WTC11 (cell line): ENCODE data around the gene AP1S1. TPM values are rescaled to one million over a fixed set of nuclear protein-coding genes. Genes with fewer than 3 reads are reported as not detected.

ENCODE experiments used
- ATAC-seq: fragments of 200-7000 bp; cut with Tn5 transposase; 2 replicates; pipeline ENCODE4 v1.10.0; 2021; ENCODE audit warnings: mild to moderate bottlenecking, moderate library complexity
- CTCF ChIA-PET: fragments of 300-600 bp; sonication (Branson Sonifier 250); formaldehyde crosslinking; loops from one replicate; lab custom pipeline; 2021; ENCODE audit warnings: antibody characterized with exemption; lab: Charles Lee
- POLR2A ChIA-PET: fragments of 350-600 bp; sonication (Branson Sonifier 250); formaldehyde crosslinking; loops from one replicate; lab custom pipeline; 2021; ENCODE audit warnings: antibody characterized with exemption; lab: Charles Lee
- DNase-seq: peaks from one replicate; pipeline ENCODE4 v3.0.0; 2021; ENCODE audit warnings: low spot score
- H3K27ac Mint-ChIP-seq: 2 replicates; pipeline ENCODE4 v1.8.0; 2021; ENCODE audit warnings: mixed read lengths
- H3K27me3 Mint-ChIP-seq: 2 replicates; pipeline ENCODE4 v1.8.0; 2021; ENCODE audit warnings: low read depth, mild to moderate bottlenecking, moderate library complexity, mixed read lengths
- H3K36me3 Mint-ChIP-seq: 2 replicates; pipeline ENCODE4 v1.8.0; 2021; ENCODE audit warnings: mixed read lengths
- H3K4me1 Mint-ChIP-seq: 2 replicates; pipeline ENCODE4 v1.8.0; 2022; ENCODE audit warnings: mixed read lengths
- H3K4me3 Mint-ChIP-seq: 2 replicates; pipeline ENCODE4 v1.8.0; 2021; ENCODE audit warnings: mild to moderate bottlenecking, moderate library complexity, mixed read lengths
- H3K9me3 Mint-ChIP-seq: 2 replicates; pipeline ENCODE4 v1.8.0; 2021; ENCODE audit warnings: mixed read lengths
- CBFB ChIP-seq: sonication (generic); formaldehyde crosslinking; IDR thresholded peaks from 2 replicates; pipeline ENCODE4 v1.8.1; 2022; ENCODE audit warnings: mild to moderate bottlenecking, low read depth, missing genetic modification reagents
- EMX1 ChIP-seq: fragments of 250-450 bp; sonication (Bioruptor Pico); IDR thresholded peaks from 2 replicates; pipeline ENCODE4 v1.8.0; 2021; ENCODE audit warnings: mild to moderate bottlenecking
- FOXJ3 ChIP-seq: sonication (generic); formaldehyde crosslinking; IDR thresholded peaks from 2 replicates; pipeline ENCODE4 v1.9.0; 2021; ENCODE audit warnings: missing genetic modification reagents, mild to moderate bottlenecking, borderline replicate concordance
- MYBL2 ChIP-seq: sonication (generic); formaldehyde crosslinking; IDR thresholded peaks from 2 replicates; pipeline ENCODE4 v1.8.1; 2023; ENCODE audit warnings: mild to moderate bottlenecking, moderate library complexity, missing genetic modification reagents
- PRRX2 ChIP-seq: fragments of 250-450 bp; sonication (Bioruptor Pico); IDR thresholded peaks from 2 replicates; pipeline ENCODE4 v1.8.0; 2021; ENCODE audit warnings: mild to moderate bottlenecking
- SMAD3 ChIP-seq: sonication (generic); formaldehyde crosslinking; IDR thresholded peaks from 2 replicates; pipeline ENCODE4 v1.8.0; 2022; ENCODE audit warnings: missing genetic modification reagents, mild to moderate bottlenecking, borderline replicate concordance
- SP1 ChIP-seq: sonication (generic); formaldehyde crosslinking; conservative IDR thresholded peaks from 2 replicates; pipeline ENCODE4 v1.8.1; 2022; ENCODE audit warnings: missing genetic modification reagents
- USF1 ChIP-seq: sonication (generic); formaldehyde crosslinking; IDR thresholded peaks from 2 replicates; pipeline ENCODE4 v1.8.0; 2022; ENCODE audit warnings: mild to moderate bottlenecking, missing genetic modification reagents
- ZNF219 ChIP-seq: sonication (generic); formaldehyde crosslinking; IDR thresholded peaks from 2 replicates; pipeline ENCODE4 v1.8.0; 2023; ENCODE audit warnings: missing genetic modification reagents, mild to moderate bottlenecking, borderline replicate concordance
- ZNF263 ChIP-seq: sonication (generic); formaldehyde crosslinking; IDR thresholded peaks from 2 replicates; pipeline ENCODE4 v1.8.1; 2022; ENCODE audit warnings: low read depth, mild to moderate bottlenecking, moderate library complexity, missing genetic modification reagents
- ZNF396 ChIP-seq: fragments of 250-450 bp; sonication (Bioruptor Pico); IDR thresholded peaks from 2 replicates; pipeline ENCODE4 v1.8.0; 2021; ENCODE audit warnings: mild to moderate bottlenecking, moderate library complexity, borderline replicate concordance
- ZNF423 ChIP-seq: fragments of 250-450 bp; sonication (Bioruptor Pico); IDR thresholded peaks from 2 replicates; pipeline ENCODE4 v2.1.2; 2022; ENCODE audit warnings: mild to moderate bottlenecking, moderate library complexity
- ZNF512 ChIP-seq: sonication (generic); formaldehyde crosslinking; IDR thresholded peaks from 2 replicates; pipeline ENCODE4 v1.8.1; 2022; ENCODE audit warnings: missing genetic modification reagents, borderline replicate concordance
- total RNA-seq: library from RNA; stranded (reverse); gene quantifications from 3 replicates; pipeline ENCODE4 v1.2.3, GENCODE V29; 2021
- TF ChIP-seq, protein P1 (sequence below): fragments of 250-450 bp; sonication (Bioruptor Pico); conservative IDR thresholded peaks from 2 replicates; pipeline ENCODE4 v1.9.0; 2021; ENCODE audit warnings: mild to moderate bottlenecking
- TF ChIP-seq, protein P2 (sequence below): sonication (generic); formaldehyde crosslinking; IDR thresholded peaks from 2 replicates; pipeline ENCODE4 v1.8.0; 2022; ENCODE audit warnings: mild to moderate bottlenecking, missing genetic modification reagents
- TF ChIP-seq, protein P3 (sequence below): sonication (generic); formaldehyde crosslinking; IDR thresholded peaks from 2 replicates; pipeline ENCODE4 v1.8.1; 2023; ENCODE audit warnings: mild to moderate bottlenecking, missing genetic modification reagents, moderate library complexity
- TF ChIP-seq, protein P4 (sequence below): sonication (generic); formaldehyde crosslinking; IDR thresholded peaks from 2 replicates; pipeline ENCODE4 v1.8.0; 2022; ENCODE audit warnings: mild to moderate bottlenecking, missing genetic modification reagents
- TF ChIP-seq, protein P5 (sequence below): sonication (generic); formaldehyde crosslinking; IDR thresholded peaks from 2 replicates; pipeline ENCODE4 v1.8.1; 2022; ENCODE audit warnings: low read depth, missing genetic modification reagents, borderline replicate concordance

The AP1S1 gene
- total RNA-seq, 1 experiment from 2014 or later, result 60.7 TPM

GRCh38 chr7:101153969-101154692 lies at the start of gene AP1S1 (continued):
- TF ChIP-seq, protein P1, sequence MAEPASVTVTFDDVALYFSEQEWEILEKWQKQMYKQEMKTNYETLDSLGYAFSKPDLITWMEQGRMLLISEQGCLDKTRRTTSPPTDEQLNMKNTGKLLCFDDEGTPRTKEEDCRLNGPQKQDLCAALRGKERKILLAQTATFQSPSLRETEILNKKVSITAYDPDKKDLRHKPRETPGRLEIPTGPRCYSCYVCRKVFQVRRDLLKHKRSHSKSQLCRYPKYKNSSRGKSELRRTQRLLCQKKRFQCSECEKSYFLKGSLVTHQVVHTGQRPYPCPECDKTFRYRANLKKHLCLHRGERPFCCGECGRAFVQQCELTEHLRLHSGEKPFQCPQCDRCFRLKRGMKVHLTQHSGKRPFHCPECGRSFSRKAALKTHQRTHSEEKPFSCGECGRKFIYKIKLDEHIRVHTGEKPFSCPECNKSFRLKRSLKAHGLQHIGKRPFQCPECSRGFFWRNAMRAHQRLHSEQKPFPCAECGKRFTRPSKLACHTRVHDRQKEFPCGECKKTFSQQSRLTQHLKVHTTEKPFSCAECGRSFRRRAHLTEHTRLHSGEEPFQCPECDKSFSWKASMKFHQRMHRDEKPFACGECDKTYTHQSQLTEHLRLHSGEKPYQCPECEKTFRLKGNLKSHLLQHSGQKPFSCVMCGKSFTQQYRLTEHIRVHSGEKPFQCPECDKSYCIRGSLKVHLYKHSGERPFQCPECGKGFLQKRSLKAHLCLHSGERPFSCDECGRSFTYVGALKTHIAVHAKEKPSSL (CRISPR knock-in tag), result no peak
- TF ChIP-seq SMAD3 (peak; percentile 28; the same call in 1 of the 2 replicates), SP1 (CRISPR knock-in tag) (peak; percentile 91), PRRX2 (CRISPR knock-in tag) (no peak), EMX1 (CRISPR knock-in tag) (no peak), MYBL2 (peak; percentile 90), ZNF263 (CRISPR knock-in tag) (no peak), FOXJ3 (CRISPR knock-in tag) (no peak), USF1 (0 out of 2 replicates have a peak, but pooled peaks have one; percentile 48), ZNF396 (CRISPR knock-in tag) (peak; percentile 67; the same call in 1 of the 2 replicates), ZNF423 (no peak), CBFB (CRISPR knock-in tag) (no peak; the same call in 1 of the 2 replicates), ZNF219 (no peak)
- TF ChIP-seq, protein P2, sequence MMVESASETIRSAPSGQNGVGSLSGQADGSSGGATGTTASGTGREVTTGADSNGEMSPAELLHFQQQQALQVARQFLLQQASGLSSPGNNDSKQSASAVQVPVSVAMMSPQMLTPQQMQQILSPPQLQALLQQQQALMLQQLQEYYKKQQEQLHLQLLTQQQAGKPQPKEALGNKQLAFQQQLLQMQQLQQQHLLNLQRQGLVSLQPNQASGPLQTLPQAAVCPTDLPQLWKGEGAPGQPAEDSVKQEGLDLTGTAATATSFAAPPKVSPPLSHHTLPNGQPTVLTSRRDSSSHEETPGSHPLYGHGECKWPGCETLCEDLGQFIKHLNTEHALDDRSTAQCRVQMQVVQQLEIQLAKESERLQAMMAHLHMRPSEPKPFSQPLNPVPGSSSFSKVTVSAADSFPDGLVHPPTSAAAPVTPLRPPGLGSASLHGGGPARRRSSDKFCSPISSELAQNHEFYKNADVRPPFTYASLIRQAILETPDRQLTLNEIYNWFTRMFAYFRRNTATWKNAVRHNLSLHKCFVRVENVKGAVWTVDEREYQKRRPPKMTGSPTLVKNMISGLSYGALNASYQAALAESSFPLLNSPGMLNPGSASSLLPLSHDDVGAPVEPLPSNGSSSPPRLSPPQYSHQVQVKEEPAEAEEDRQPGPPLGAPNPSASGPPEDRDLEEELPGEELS (CRISPR knock-in tag), result peak; percentile 85
- TF ChIP-seq, protein P3, sequence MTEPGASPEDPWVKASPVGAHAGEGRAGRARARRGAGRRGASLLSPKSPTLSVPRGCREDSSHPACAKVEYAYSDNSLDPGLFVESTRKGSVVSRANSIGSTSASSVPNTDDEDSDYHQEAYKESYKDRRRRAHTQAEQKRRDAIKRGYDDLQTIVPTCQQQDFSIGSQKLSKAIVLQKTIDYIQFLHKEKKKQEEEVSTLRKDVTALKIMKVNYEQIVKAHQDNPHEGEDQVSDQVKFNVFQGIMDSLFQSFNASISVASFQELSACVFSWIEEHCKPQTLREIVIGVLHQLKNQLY, result no peak
- TF ChIP-seq, protein P4, sequence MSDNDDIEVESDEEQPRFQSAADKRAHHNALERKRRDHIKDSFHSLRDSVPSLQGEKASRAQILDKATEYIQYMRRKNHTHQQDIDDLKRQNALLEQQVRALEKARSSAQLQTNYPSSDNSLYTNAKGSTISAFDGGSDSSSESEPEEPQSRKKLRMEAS (CRISPR knock-in tag), result peak; percentile 99

DNA sequence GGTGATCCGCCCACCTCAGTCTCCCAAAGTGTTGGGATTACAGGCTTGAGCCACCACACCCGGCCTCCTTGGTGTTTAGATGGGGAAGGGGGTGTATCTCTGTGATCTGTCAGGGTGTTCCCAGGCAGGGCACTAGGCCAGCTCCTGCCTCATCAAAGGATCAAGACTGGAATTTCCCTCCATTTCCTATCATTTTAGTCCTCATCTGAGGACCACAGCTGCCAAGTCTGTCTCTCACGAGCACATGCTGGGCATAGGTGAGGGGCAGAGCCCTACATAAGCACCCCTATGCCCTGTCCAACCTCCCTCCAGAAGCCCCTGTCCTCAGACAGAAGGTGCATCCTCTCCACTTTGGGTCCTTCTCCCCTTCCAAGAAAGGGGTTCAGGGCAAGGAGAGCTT lies 49.5 kb upstream of the AP1S1 start:
- CTCF ChIA-PET, result interaction anchor here (0.6 to 2.1 kb wide), 3 partner anchors 39 to 204 kb away, joined by 3 to 6 read pairs (median 3); no protein-coding TSS in a partner anchor
- Mint-ChIP-seq H3K4me1 (peaks cover 27% of the 10 kb centered on the region), H3K36me3 (no peaks in the 10 kb centered on the region), H3K27me3 (peaks cover 3% of the 10 kb centered on the region), H3K9me3 (no peaks in the 10 kb centered on the region), H3K27ac (no peak overlapping the region; the same call in 1 of the 2 replicates), H3K4me3 (no peak overlapping the region)
- ATAC-seq, result no peak
- no peak for DNase-seq
- TF ChIP-seq ZNF512 (CRISPR knock-in tag), result no peak
- TF ChIP-seq, protein P5, sequence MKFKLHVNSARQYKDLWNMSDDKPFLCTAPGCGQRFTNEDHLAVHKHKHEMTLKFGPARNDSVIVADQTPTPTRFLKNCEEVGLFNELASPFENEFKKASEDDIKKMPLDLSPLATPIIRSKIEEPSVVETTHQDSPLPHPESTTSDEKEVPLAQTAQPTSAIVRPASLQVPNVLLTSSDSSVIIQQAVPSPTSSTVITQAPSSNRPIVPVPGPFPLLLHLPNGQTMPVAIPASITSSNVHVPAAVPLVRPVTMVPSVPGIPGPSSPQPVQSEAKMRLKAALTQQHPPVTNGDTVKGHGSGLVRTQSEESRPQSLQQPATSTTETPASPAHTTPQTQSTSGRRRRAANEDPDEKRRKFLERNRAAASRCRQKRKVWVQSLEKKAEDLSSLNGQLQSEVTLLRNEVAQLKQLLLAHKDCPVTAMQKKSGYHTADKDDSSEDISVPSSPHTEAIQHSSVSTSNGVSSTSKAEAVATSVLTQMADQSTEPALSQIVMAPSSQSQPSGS, result no peak
- POLR2A ChIA-PET, result interaction anchor here (0.6 to 1.2 kb wide), 2 partner anchors 9 to 39 kb away, joined by 3 read pairs; no protein-coding TSS in a partner anchor
